Brain pericyte (primary cell): ENCODE data around the gene SCGB1D1.

Experiments used
- DNase-seq: peaks from one replicate; pipeline ENCODE4 v3.0.0-alpha.2; 2012; ENCODE audit warnings: low read depth, low spot score

SCGB1D1 gene, protein sequence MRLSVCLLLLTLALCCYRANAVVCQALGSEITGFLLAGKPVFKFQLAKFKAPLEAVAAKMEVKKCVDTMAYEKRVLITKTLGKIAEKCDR

DNA sequence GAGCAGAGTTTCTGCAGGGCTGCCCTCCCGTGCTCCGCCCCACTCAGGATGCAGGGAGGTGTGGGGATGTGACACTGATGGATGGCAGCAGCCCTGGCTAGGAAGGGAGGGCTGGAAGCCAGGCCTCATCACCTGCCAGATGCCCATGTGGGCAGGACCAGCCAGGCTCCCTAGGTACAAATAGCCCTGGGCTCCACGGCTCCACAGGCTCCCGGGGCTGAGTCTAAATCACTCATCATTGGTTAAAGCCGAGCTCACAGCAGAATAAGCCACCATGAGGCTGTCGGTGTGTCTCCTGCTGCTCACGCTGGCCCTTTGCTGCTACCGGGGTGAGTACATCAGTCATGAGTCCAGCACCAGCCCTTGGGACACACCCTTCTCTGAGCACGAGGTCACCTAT, at the start of gene SCGB1D1:
Gene SCGB1D1, plus strand, starts transcription at position 206 of the 400 bp plus-strand sequence. Its CDS starts 69 bp downstream, at position 275.
- DNase-seq = no peak

- no peak for DNase-seq
These were observed 49.5 kb upstream of the SCGB1D1 start for GRCh38 chr11:62140304-62141110.

DNA sequence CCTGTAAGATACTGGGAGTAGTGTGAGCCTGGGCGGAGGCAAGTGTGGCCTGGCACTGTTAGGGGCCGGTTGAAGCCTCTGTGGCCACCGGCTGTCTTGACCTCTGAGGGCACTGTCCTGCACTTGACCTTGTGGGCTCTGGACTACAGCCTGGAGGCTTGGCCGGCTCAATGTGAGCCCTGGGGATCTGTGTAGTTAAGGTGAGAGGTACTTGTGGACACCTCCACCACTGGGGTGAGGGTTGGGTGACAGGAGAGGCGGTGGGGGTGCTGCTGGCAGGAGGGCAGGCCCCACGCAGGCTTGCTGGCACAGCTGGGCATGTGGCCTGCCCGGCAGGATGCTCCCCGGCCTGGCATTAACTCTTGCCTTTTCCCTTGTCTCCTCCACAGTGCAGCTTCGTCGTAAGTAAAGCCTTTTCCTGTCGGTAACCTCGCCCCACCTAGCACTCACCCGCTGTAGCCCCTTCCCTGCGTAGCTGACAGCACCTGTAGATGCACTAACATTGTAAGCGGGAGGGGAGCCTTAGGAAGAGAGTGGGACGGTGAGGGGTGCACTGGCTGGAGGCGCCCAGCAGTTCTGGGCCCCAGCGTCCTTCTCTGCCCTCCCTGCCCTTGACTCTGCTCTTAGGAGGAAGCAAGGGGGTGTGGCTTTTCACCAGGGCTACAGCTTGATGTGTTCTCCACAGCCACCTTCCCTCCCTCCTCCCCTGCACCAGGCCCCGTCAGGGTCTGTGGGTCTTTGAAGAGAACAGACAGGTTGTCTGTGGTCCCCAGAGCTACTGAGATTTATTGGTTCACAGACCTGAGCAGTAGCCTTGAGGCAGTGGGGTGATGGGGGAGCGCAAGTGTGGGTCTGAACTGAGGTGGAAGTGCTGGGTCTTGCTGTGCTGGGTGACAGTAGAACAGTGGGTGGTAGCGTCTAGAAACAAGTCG, 48.6 kb upstream of the SCGB1D1 start:
- DNase-seq = no peak

DNA sequence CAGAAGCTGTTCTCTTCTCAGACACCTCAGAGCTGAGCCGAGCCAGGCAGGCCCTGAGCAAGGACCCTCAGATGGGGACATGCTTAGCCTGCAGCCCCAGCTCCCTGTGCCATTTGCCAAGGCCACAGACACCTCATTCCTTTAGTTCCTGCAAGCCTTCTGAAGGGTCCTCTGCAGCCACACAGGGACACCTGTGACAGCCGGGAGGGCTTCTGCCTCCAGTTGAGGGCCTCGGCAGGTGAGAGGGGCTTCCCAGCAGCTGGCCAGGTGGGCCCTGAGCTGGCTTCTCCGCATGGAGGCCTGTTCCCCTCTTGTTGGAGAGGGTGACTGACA, 48.0 kb upstream of the SCGB1D1 start:
- DNase-seq = no peak

GRCh38 chr11:62142921-62143320, 47.1 kb upstream of the SCGB1D1 start:
- DNase-seq = no peak

DNA sequence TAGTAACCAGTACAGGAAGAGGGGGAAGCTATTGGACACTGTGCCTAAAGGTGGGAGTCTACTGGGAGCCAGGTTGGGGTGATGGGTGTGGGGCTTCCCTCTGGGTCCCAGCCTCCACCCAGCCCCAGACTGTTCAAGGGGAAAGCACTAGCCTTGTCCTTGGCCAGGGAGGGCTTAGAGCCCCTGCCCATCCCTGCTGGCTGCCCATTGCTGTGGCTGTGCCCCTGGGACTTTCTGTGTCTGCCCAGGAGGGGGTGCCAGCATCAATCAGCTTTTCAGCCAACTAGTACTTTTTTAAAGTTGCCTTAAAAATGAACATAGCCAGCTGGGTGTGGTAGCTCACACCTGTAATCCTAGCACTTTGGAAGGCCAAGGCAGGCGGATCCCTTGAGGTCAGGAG, 46.3 kb upstream of the SCGB1D1 start:
- DNase-seq = no peak

- DNase-seq = no peak
These were observed 45.3 kb upstream of the SCGB1D1 start for GRCh38 chr11:62144641-62145255.

DNA sequence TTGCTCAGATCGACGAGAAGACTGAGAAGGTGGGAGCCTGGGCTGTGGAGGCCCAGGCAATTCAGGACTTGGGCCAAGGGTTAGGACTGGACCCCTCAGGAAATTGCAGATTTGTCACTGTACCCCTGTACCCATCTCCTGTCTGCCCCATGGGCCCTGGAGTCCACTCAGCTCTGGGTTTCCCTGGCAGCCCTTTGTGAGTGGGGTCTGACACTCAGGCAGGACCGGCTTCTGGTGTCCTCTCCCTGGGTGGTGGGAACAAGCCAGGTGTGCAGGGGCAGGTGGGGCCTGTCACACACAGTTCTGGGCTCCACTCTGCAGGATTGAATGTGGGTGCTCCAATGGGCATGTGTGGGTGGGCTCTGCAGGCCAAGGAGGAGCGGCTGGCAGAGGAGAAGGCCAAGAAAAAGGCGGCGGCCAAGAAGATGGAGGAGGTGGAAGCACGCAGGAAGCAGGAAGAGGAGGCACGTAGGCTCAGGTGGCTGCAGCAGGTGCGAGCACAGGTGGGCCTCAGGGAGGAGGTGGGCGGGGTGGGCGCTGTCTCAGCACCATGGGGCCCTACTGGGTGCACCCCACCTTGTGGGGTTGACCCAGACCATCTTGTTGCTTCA, 44.6 kb upstream of the SCGB1D1 start:
- DNase-seq = no peak

DNA sequence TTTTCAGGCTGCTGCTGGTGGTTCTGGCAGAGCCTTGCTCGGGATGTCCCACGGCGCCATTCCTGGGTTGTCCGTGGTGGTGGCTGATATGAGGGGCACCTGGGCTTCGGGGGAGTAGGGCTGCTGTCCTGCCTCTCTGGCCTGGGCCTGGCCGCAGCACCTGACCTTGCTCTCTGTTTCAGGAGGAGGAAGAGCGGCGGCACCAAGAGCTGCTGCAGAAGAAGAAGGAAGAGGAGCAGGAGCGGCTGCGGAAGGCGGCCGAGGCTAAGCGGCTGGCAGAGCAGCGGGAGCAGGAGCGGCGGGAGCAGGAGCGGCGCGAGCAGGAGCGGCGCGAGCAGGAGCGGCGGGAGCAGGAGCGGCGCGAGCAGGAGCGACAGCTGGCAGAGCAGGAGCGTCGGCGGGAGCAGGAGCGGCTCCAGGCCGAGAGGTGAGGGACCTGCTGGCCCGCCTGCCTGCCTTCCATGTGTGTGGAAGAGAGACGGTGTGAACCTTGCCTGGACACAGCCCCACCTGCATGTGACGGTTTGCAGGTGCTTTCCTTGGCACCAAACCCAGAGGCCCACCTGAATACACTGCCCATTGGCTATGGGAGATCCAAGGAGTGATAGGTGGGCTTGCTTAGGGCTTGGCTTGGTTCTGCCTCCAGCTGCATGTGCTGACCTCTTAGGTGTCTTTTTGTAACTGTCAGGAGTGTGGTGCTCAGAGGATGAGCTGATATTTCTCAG, 43.4 kb upstream of the SCGB1D1 start:
- no peak for DNase-seq

- DNase-seq = no peak
These were observed 42.5 kb upstream of the SCGB1D1 start for GRCh38 chr11:62147545-62147944.

- no peak for DNase-seq
These were observed 41.6 kb upstream of the SCGB1D1 start for GRCh38 chr11:62148271-62148980.

- DNase-seq = no peak
These were observed 39.8 kb upstream of the SCGB1D1 start for GRCh38 chr11:62149986-62150886.

- no peak for DNase-seq
These were observed 38.9 kb upstream of the SCGB1D1 start for GRCh38 chr11:62150887-62151736.

- no peak for DNase-seq
These were observed 38.3 kb upstream of the SCGB1D1 start for GRCh38 chr11:62151737-62152102.

DNA sequence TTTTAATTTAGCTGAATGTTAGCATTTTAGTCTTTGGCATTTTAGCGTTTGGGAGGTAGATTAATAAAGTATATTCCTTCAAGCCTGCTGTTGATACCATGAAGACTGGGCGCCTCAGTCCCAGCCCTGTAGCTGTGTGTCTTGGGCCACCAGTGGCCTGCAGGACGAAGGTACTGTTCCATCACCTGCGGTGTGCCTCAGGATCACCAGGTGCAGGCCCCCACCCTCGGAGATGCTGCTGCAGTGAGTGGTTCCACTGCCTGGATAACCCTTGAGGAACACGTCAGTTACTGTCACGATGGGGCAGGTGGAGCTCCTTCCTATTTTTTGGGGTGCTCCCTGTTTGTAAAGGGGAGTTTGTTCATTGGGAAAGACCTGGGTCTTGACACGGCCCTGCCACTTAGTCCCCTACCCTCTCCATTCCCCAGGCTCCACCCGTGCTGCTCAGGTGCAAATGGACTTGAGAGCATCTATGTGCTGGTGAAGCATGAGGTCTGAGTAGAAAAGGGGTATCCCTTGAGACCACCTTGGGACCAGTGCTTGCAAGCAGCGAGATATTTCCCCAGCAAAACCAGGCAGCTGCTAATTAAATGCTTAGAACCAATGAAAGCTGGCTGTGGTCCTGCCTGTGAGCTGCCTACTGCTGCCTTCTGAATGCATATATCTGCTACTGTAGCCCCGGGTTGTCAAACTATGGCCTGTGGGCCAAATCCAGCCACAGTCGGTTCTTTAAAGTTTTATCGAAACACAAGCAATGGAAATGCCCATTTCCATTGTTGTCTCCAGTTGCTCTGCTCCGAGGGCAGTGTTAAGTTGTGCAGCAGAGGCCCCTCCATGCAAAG, 37.5 kb upstream of the SCGB1D1 start:
- DNase-seq = no peak

DNA sequence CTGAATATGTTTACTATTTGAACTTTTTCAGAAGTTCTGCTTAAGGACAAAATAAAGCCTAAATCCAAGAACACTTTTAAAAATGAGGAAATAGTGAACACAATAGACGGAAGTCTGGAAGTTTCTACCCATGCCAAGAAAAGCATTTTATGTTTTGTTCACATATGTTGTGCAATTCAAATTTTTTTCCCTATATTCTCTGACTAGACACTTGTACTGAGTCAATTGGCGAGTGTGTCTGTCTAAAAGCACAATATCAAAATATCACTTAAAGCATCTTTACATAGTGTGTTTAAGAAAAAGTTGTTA, 37.0 kb upstream of the SCGB1D1 start:
- DNase-seq = no peak

DNA sequence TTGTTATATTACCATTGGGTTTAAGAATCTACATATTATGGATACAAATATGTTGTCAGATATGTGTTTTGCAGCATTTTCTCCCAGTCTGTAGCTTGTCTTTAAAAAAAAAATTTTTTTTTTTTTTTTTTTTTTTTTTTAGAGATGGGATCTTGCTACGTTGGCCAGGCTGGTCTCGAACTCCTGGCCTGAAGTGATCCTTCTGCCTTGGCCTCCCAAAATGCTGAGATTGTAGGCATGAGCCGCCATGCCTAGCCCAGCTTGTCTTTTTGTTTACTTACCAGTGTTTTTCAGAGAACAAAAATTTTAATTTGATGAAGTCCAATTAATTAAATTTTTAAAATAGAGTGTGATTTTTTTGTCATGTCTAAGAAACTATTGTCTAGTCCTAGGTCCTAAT, 36.4 kb upstream of the SCGB1D1 start:
- no peak for DNase-seq

GRCh38 chr11:62157603-62158002, 32.4 kb upstream of the SCGB1D1 start:
- DNase-seq = no peak
